Common myeloid progenitor, CD34-positive (primary cell): ENCODE data around the gene FBXL7.

ENCODE experiments used
- CTCF ChIA-PET: fragments of 350-600 bp; sonication (Branson Sonifier 250); formaldehyde crosslinking; loops from one replicate; lab custom pipeline; 2021; ENCODE audit warnings: antibody characterized with exemption; lab: Charles Lee
- POLR2A ChIA-PET: fragments of 350-600 bp; sonication (Branson Sonifier 250); formaldehyde crosslinking; loops from one replicate; lab custom pipeline; 2021; ENCODE audit warnings: antibody characterized with exemption; lab: Charles Lee
- DNase-seq, 3 donors: peaks; one replicate each; pipeline versions ENCODE4 v3.0.0 to v3.0.0-alpha.2; 2013
- H3K27ac ChIP-seq, 2 experiments: 1 replicate in 1 of 2; 2 replicates in 1 of 2; pipeline ENCODE4 v1.7.0; 2013; ENCODE audit warnings: inconsistent platforms in 2 of 2, low read length in 2 of 2, mild to moderate bottlenecking in 2 of 2, low read depth in 1 of 2, moderate library complexity in 1 of 2; ENCODE audit not compliant: severe bottlenecking in 2 of 2, insufficient read depth in 1 of 2, poor library complexity in 1 of 2
- H3K27me3 ChIP-seq, 5 experiments: replicated peaks in 2 of 5; 1 replicate in 3 of 5; 2 replicates in 2 of 5; pipeline versions ENCODE4 v1.6.1 to v1.7.0; 2013; ENCODE audit warnings: low read length in 4 of 5, mild to moderate bottlenecking in 2 of 5, moderate library complexity in 2 of 5, inconsistent platforms in 1 of 5; ENCODE audit not compliant: insufficient read depth in 5 of 5, control insufficient read depth in 4 of 5
- H3K36me3 ChIP-seq, 4 experiments: 1 replicate in 2 of 4; 2 replicates in 2 of 4; pipeline versions ENCODE4 v1.6.1 to v1.7.0; 2013; ENCODE audit warnings: low read length in 3 of 4, control low read depth in 1 of 4, mild to moderate bottlenecking in 1 of 4; ENCODE audit not compliant: control insufficient read depth in 4 of 4, insufficient read depth in 4 of 4
- H3K4me1 ChIP-seq, 4 experiments: 1 replicate in 3 of 4; 2 replicates in 1 of 4; pipeline versions ENCODE4 v1.6.1 to v1.7.1; 2013; ENCODE audit warnings: low read length in 3 of 4, mild to moderate bottlenecking in 3 of 4, control low read depth in 1 of 4, inconsistent platforms in 1 of 4, moderate library complexity in 1 of 4; ENCODE audit not compliant: control insufficient read depth in 4 of 4, insufficient read depth in 4 of 4; ENCODE audit errors: control extremely low read depth in 1 of 4
- H3K4me3 ChIP-seq, 7 experiments: 1 replicate in 4 of 7; 2 replicates in 3 of 7; pipeline versions ENCODE4 v1.5.1 to v1.7.0; 2013; ENCODE audit warnings: mild to moderate bottlenecking in 7 of 7, low read length in 6 of 7, moderate library complexity in 6 of 7, inconsistent platforms in 2 of 7, low read depth in 2 of 7, control low read depth in 1 of 7; ENCODE audit not compliant: insufficient read depth in 4 of 7, control insufficient read depth in 1 of 7; ENCODE audit errors: extremely low read depth in 1 of 7
- H3K9me3 ChIP-seq, 5 experiments: 1 replicate in 4 of 5; 2 replicates in 1 of 5; pipeline versions ENCODE4 v1.6.1 to v1.7.1; 2013; ENCODE audit warnings: low read length in 4 of 5, mild to moderate bottlenecking in 2 of 5, inconsistent platforms in 1 of 5, low read depth in 1 of 5, moderate library complexity in 1 of 5; ENCODE audit not compliant: control insufficient read depth in 4 of 5, insufficient read depth in 2 of 5; ENCODE audit errors: control extremely low read depth in 1 of 5
- WGBS: methylation state at CpG from one replicate; pipeline ENCODE4 v1.1.5; 2013; ENCODE audit not compliant: insufficient coverage; 5-methylcytosine and 5-hydroxymethylcytosine counted together

The FBXL7 gene

GRCh38 chr5:15807871-15808270 is 307.9 kb downstream of the FBXL7 start:
- peaks cover 0 to 6% (median 3%) of the 10 kb centered on the region in 5 experiments for H3K9me3 ChIP-seq
- no peaks in the 10 kb centered on the region for H3K4me1 ChIP-seq
- H3K36me3 ChIP-seq = no peaks in the 10 kb centered on the region
- 97% methylated on average over 4 of the region's 5 CpGs for WGBS
- ChIA-PET CTCF (no interaction called here), POLR2A (no interaction called here)
- no peak overlapping the region for H3K27ac ChIP-seq
- no peak for DNase-seq
- H3K27me3 ChIP-seq = no peaks in the 10 kb centered on the region
- no peak overlapping the region for H3K4me3 ChIP-seq

- no peak overlapping the region for H3K27ac ChIP-seq
- CTCF ChIA-PET = no interaction called here
Observed at GRCh38 chr5:15808577-15808976, 308.6 kb downstream of the FBXL7 start.

GRCh38 chr5:15819617-15820016 is 319.6 kb downstream of the FBXL7 start:
- CTCF ChIA-PET = no interaction called here
- 90% methylated on average over 5 of the region's 5 CpGs for WGBS

More at GRCh38 chr5:15808577-15808976, 308.6 kb downstream of the FBXL7 start:
- Histone ChIP-seq H3K36me3 (no peaks in the 10 kb centered on the region), H3K4me3 (no peak overlapping the region), H3K4me1 (no peaks in the 10 kb centered on the region), H3K9me3 (peaks cover 0 to 6% (median 3%) of the 10 kb centered on the region in 5 experiments), H3K27me3 (no peaks in the 10 kb centered on the region)
- no peak for DNase-seq
- WGBS = 84% methylated on average over 2 of the region's 3 CpGs
- POLR2A ChIA-PET = no interaction called here

GRCh38 chr5:15821506-15821905 is 321.5 kb downstream of the FBXL7 start:
- ChIA-PET POLR2A (interaction anchor here (0.6 kb wide), 1 partner anchor 45 kb away, joined by 5 read pairs; no protein-coding TSS in a partner anchor), CTCF (no interaction called here)
- Histone ChIP-seq H3K4me3 (no peak overlapping the region), H3K36me3 (no peaks in the 10 kb centered on the region), H3K9me3 (no peaks in the 10 kb centered on the region), H3K27me3 (no peaks in the 10 kb centered on the region), H3K27ac (no peak overlapping the region), H3K4me1 (no peaks in the 10 kb centered on the region)
- DNase-seq = no peak

More at GRCh38 chr5:15819617-15820016, 319.6 kb downstream of the FBXL7 start:
- no peak for DNase-seq
- no peak overlapping the region for H3K4me3 ChIP-seq
- H3K27ac ChIP-seq = no peak overlapping the region
- H3K36me3 ChIP-seq = no peaks in the 10 kb centered on the region
- POLR2A ChIA-PET = no interaction called here
- H3K27me3 ChIP-seq = no peaks in the 10 kb centered on the region
- H3K4me1 ChIP-seq = no peaks in the 10 kb centered on the region
- no peaks in the 10 kb centered on the region for H3K9me3 ChIP-seq

GRCh38 chr5:15823398-15823797 is 323.4 kb downstream of the FBXL7 start:
- ChIA-PET POLR2A (no interaction called here), CTCF (no interaction called here)
- no peaks in the 10 kb centered on the region for H3K36me3 ChIP-seq
- no peaks in the 10 kb centered on the region for H3K9me3 ChIP-seq
- DNase-seq = no peak
- H3K27ac ChIP-seq = no peak overlapping the region
- H3K4me3 ChIP-seq = no peak overlapping the region
- WGBS = 100% methylated on average over 2 of the region's 2 CpGs
- H3K4me1 ChIP-seq = no peaks in the 10 kb centered on the region
- no peaks in the 10 kb centered on the region for H3K27me3 ChIP-seq

GRCh38 chr5:15827741-15828140 is 327.8 kb downstream of the FBXL7 start:
- DNase-seq = no peak
- ChIA-PET POLR2A (no interaction called here), CTCF (no interaction called here)
- Histone ChIP-seq H3K27me3 (no peaks in the 10 kb centered on the region), H3K36me3 (no peaks in the 10 kb centered on the region), H3K27ac (no peak overlapping the region), H3K4me3 (no peak overlapping the region), H3K9me3 (no peaks in the 10 kb centered on the region), H3K4me1 (no peaks in the 10 kb centered on the region)
- WGBS = 88% methylated on average over 1 of the region's 1 CpG

- DNase-seq = no peak
- Histone ChIP-seq H3K27me3 (no peaks in the 10 kb centered on the region), H3K9me3 (no peaks in the 10 kb centered on the region), H3K4me3 (no peak overlapping the region), H3K36me3 (no peaks in the 10 kb centered on the region), H3K4me1 (no peaks in the 10 kb centered on the region), H3K27ac (no peak overlapping the region)
- CTCF ChIA-PET = no interaction called here
- POLR2A ChIA-PET = no interaction called here
- 96% methylated on average over 4 of the region's 4 CpGs for WGBS
Observed at GRCh38 chr5:15831408-15831807, 331.4 kb downstream of the FBXL7 start.
